PC-9 (cell line): ENCODE measurements around the gene ADAT2. TPM values are rescaled to one million over a fixed set of nuclear protein-coding genes. Genes with fewer than 3 reads are reported as not detected.
A peak's percentile ranks its signal among the peaks of the same experiment; 100 is the strongest.

Experiments used
- BruUV-seq: library from RNA; stranded (reverse); fragments of 400-500 nt; replicated peaks from 2 replicates; lab custom pipeline; 2021; lab: Mats Ljungman, UMichigan
- CTCF ChIA-PET: fragments of 300-600 bp; sonication (Branson Sonifier 250); formaldehyde crosslinking; loops from one replicate; lab custom pipeline; 2022; ENCODE audit warnings: antibody characterized with exemption; lab: Charles Lee
- POLR2A ChIA-PET: fragments of 300-600 bp; sonication (Branson Sonifier 250); formaldehyde crosslinking; loops from one replicate; lab custom pipeline; 2022; ENCODE audit warnings: antibody characterized with exemption; ENCODE audit not compliant: unreplicated experiment; lab: Charles Lee
- DNase-seq, 2 experiments: peaks; one replicate each; pipeline versions ENCODE4 v3.0.0 to v3.0.0-alpha.2; 2015 to 2022; ENCODE audit warnings: mixed read lengths in 1 of 2
- H2AFZ ChIP-seq: fragments of 200-600 bp; sonication (generic); 2 replicates; pipeline ENCODE4 v1.8.1; 2017; ENCODE audit warnings: antibody characterized with exemption
- H3F3A ChIP-seq: fragments of 200-600 bp; sonication (generic); 2 replicates; pipeline ENCODE4 v1.8.1; 2017; ENCODE audit warnings: antibody characterized with exemption, mild to moderate bottlenecking, low read depth; ENCODE audit not compliant: insufficient read depth
- H3K27ac ChIP-seq: fragments of 200-600 bp; sonication (generic); 2 replicates; pipeline ENCODE4 v1.6.1; 2016; ENCODE audit warnings: mixed run types
- H3K27me3 ChIP-seq: fragments of 200-600 bp; sonication (generic); 2 replicates; pipeline ENCODE4 v1.6.1; 2016; ENCODE audit warnings: low read depth, mixed run types; ENCODE audit not compliant: insufficient read depth
- H3K36me3 ChIP-seq: fragments of 200-600 bp; sonication (generic); 2 replicates; pipeline ENCODE4 v1.6.1; 2016; ENCODE audit warnings: low read depth, mixed run types
- H3K4me1 ChIP-seq: fragments of 200-600 bp; sonication (generic); replicated peaks from 2 replicates; pipeline ENCODE4 v1.6.1; 2016; ENCODE audit warnings: mixed run types; ENCODE audit not compliant: insufficient read depth
- H3K4me2 ChIP-seq: fragments of 200-600 bp; sonication (generic); 2 replicates; pipeline ENCODE4 v1.6.1; 2017; ENCODE audit warnings: mixed run types
- H3K4me3 ChIP-seq: fragments of 200-600 bp; sonication (generic); 2 replicates; pipeline ENCODE4 v1.6.1; 2016; ENCODE audit warnings: mixed run types
- H3K79me2 ChIP-seq: fragments of 200-600 bp; sonication (generic); 2 replicates; pipeline ENCODE4 v1.6.1; 2017; ENCODE audit warnings: low read depth, mixed run types
- H3K9me2 ChIP-seq: fragments of 200-600 bp; sonication (generic); 2 replicates; pipeline ENCODE4 v1.8.1; 2017; ENCODE audit warnings: mild to moderate bottlenecking; ENCODE audit not compliant: insufficient read depth
- H3K9me3 ChIP-seq: fragments of 200-600 bp; sonication (generic); 2 replicates; pipeline ENCODE4 v1.8.1; 2016; ENCODE audit warnings: low read depth; ENCODE audit not compliant: insufficient read depth
- H4K20me1 ChIP-seq: fragments of 200-600 bp; sonication (generic); 2 replicates; pipeline ENCODE4 v1.8.1; 2017; ENCODE audit not compliant: insufficient read depth
- EZH2 ChIP-seq: fragments of 200-600 bp; sonication (generic); IDR thresholded peaks from 2 replicates; pipeline ENCODE4 v1.8.0; 2017; ENCODE audit warnings: antibody characterized with exemption, low read depth
- intact Hi-C: fragments of 100-400 bp; cut with micrococcal nuclease; formaldehyde crosslinking; loops from one replicate; pipeline ENCODE4 v1.10.0; 2022; ENCODE audit not compliant: unreplicated experiment
- total RNA-seq: library from RNA; stranded (reverse); gene quantifications from 2 replicates; pipeline ENCODE4 v1.2.3, GENCODE V29; 2021
- TF ChIP-seq, protein P1 (sequence below): fragments of 200-600 bp; sonication (generic); conservative IDR thresholded peaks from 2 replicates; pipeline ENCODE4 v1.6.1; 2017; ENCODE audit warnings: mixed run types, antibody characterized with exemption, mild to moderate bottlenecking, moderate library complexity

ADAT2 gene
- total RNA-seq, 1 experiment from 2014 or later: 5.5 TPM

DNA sequence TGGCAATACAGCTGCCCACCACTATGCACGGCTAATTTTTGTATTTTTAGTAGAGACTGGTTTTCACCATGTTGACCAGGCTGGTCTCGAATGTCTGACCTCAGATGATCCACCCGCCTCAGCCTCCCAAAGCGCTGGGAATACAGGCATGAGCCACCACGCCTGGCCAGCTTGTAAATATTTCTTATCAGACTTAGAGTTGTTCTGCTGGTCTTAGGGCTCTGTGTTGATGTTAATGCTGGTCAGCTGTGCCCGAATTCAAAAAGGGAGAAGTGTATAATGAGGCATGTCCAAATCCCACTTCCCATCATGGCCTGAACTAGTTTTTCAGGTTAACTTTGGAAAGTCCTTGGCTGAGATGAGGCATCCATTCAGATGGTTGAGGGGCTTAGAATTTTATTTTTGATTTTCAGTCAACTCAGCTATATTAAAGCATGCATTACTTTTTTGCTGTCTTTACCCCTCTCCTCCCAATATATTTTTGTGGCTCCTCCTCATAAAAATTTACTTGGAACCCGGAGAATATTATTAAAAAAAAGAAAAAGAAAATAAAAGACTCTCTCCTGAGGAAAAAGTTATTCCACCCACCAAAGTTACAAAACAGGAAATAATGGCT, 47.7 kb downstream of the ADAT2 start:
- no peak for DNase-seq
- intact Hi-C loops: no loop called here
- no peak for TF ChIP-seq EZH2
- TF ChIP-seq, protein P1, sequence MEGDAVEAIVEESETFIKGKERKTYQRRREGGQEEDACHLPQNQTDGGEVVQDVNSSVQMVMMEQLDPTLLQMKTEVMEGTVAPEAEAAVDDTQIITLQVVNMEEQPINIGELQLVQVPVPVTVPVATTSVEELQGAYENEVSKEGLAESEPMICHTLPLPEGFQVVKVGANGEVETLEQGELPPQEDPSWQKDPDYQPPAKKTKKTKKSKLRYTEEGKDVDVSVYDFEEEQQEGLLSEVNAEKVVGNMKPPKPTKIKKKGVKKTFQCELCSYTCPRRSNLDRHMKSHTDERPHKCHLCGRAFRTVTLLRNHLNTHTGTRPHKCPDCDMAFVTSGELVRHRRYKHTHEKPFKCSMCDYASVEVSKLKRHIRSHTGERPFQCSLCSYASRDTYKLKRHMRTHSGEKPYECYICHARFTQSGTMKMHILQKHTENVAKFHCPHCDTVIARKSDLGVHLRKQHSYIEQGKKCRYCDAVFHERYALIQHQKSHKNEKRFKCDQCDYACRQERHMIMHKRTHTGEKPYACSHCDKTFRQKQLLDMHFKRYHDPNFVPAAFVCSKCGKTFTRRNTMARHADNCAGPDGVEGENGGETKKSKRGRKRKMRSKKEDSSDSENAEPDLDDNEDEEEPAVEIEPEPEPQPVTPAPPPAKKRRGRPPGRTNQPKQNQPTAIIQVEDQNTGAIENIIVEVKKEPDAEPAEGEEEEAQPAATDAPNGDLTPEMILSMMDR: no peak
- POLR2A ChIA-PET: no interaction called here
- Histone ChIP-seq H3K4me2 (no peak overlapping the region), H2AFZ (no peak overlapping the region), H3K27ac (no peak overlapping the region), H3K27me3 (no peaks in the 10 kb centered on the region), H3K4me1 (peaks cover 54% of the 10 kb centered on the region), H3K36me3 (no peaks in the 10 kb centered on the region), H3K9me2 (no peaks in the 10 kb centered on the region), H4K20me1 (no peaks in the 10 kb centered on the region), H3K4me3 (no peak overlapping the region), H3K79me2 (no peaks in the 10 kb centered on the region), H3K9me3 (no peaks in the 10 kb centered on the region; the same call in 1 of the 2 replicates), H3F3A (peaks cover 19% of the 10 kb centered on the region; the same call in 1 of the 2 replicates)
- BruUV-seq: no TSS peak
- CTCF ChIA-PET: no interaction called here

DNA sequence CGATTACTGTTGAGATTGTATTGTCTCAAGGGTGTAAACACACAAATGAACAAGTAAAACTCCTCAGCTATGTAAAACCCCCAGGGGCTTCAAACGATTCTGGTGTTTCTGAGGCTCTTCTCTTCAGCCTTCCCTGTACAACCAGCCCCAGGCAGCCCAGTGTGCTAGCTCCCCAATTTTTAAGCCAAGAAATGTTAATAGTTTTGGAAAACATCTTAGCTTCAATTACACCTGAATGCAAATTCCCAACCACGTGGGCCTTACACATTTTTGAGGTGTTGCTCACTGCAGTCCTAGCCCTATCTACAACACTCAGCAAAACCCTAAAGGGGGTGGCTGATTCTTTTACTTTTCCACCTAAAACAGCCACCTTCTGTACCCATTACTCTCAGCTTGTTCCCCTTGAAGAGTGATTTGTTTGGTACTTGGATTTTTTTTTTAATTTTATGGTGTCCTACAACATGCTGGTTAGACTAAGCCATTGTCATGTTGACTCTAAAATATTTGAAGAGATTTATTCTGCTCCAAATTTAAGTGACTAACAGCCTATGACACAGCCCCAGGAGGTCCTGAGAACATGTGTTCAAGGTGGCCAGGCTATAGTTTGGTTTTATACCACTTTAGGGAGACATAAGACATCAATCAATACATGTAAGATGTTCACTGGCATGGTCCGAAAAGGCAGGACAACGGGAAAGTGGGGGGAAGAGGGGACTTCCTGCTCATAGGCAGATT, 48.7 kb downstream of the ADAT2 start:
- DNase-seq: no peak
- H3K4me1 ChIP-seq: peaks cover 62% of the 10 kb centered on the region
- CTCF ChIA-PET: interaction anchor here (0.6 kb wide), 1 partner anchor 832 kb away, joined by 3 read pairs; no protein-coding TSS in a partner anchor
- H3K36me3 ChIP-seq: no peaks in the 10 kb centered on the region
- H3K27ac ChIP-seq: no peak overlapping the region
- intact Hi-C loops: no loop called here
- H3K9me2 ChIP-seq: no peaks in the 10 kb centered on the region
- no peak overlapping the region for H3K4me3 ChIP-seq
- H3K79me2 ChIP-seq: no peaks in the 10 kb centered on the region
- no peaks in the 10 kb centered on the region for H4K20me1 ChIP-seq
- H2AFZ ChIP-seq: no peak overlapping the region
- no peaks in the 10 kb centered on the region; the same call in 1 of the 2 replicates for H3K9me3 ChIP-seq
- POLR2A ChIA-PET: no interaction called here
- no peaks in the 10 kb centered on the region for H3K27me3 ChIP-seq
- TF ChIP-seq EZH2: no peak
- TF ChIP-seq, protein P1: no peak
- no peak overlapping the region; the same call in 1 of the 2 replicates for H3K4me2 ChIP-seq
- H3F3A ChIP-seq: peaks cover 25% of the 10 kb centered on the region
- BruUV-seq: no TSS peak

DNA sequence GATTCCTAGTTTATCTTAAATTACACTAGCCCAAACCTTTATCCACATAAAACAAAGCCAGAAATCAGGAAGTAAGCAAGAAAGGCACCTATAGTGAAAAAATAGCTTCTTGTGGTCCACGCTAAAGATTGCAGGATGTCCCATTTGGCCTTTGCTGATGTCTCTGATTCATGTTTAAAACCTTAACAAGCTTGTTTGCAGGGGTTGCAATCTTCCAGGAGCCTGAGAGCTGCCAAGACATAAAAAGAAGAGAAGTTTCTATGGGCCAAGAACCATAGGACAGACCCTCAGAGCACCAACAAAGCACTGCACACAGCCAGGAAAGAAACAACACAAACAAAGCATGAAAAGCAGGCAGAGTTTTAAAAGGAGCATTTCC, 49.4 kb downstream of the ADAT2 start:
- POLR2A ChIA-PET: interaction anchor here (1.0 kb wide), 1 partner anchor 65 kb away, joined by 10 read pairs; no protein-coding TSS in a partner anchor
- Histone ChIP-seq H3K4me1 (peaks cover 69% of the 10 kb centered on the region), H3K27ac (peak overlapping the region; percentile 10; the same call in 1 of the 2 replicates), H3K9me2 (no peaks in the 10 kb centered on the region), H3K4me2 (no peak overlapping the region), H4K20me1 (no peaks in the 10 kb centered on the region), H3K36me3 (no peaks in the 10 kb centered on the region), H3K79me2 (no peaks in the 10 kb centered on the region), H3K27me3 (no peaks in the 10 kb centered on the region), H3K9me3 (no peaks in the 10 kb centered on the region; the same call in 1 of the 2 replicates), H3F3A (peaks cover 33% of the 10 kb centered on the region), H3K4me3 (no peak overlapping the region), H2AFZ (no peak overlapping the region)
- no peak for TF ChIP-seq EZH2
- TF ChIP-seq, protein P1: no peak
- DNase-seq: no peak
- intact Hi-C loops: no loop called here
- CTCF ChIA-PET: no interaction called here
- BruUV-seq: no TSS peak
